ENCODE data around the gene ANKRD31.

DNA sequence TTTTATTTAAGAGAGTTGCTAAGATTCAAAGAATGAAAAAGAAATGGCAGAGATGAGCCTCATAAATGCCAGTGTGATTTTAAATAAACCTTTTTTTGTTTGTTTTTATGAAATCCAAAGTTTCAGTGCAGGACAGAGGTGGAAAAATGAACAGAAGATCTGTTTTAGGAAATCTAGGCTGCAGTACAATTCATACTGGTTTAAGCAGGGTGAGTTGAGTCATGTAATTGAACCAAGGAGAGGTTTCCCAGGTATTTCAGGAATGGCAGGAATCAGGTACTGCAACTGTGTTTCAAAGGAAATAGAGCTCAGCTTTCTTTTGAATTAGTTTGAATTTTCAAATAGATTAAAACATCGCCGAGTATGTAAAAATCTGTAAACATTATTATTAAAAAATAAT lies 3.0 kb upstream of the ANKRD31 start:
- TF ChIP-seq, protein P1, sequence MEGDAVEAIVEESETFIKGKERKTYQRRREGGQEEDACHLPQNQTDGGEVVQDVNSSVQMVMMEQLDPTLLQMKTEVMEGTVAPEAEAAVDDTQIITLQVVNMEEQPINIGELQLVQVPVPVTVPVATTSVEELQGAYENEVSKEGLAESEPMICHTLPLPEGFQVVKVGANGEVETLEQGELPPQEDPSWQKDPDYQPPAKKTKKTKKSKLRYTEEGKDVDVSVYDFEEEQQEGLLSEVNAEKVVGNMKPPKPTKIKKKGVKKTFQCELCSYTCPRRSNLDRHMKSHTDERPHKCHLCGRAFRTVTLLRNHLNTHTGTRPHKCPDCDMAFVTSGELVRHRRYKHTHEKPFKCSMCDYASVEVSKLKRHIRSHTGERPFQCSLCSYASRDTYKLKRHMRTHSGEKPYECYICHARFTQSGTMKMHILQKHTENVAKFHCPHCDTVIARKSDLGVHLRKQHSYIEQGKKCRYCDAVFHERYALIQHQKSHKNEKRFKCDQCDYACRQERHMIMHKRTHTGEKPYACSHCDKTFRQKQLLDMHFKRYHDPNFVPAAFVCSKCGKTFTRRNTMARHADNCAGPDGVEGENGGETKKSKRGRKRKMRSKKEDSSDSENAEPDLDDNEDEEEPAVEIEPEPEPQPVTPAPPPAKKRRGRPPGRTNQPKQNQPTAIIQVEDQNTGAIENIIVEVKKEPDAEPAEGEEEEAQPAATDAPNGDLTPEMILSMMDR (IDR thresholded peaks at IDR 0.05) = no peak
- no peak for TF ChIP-seq POLR2A (IDR thresholded peaks at IDR 0.05)
